A673 (cell line): ENCODE results near the gene B4GALNT3. TPM values are rescaled to one million over a fixed set of nuclear protein-coding genes. Genes with fewer than 3 reads are reported as not detected.

Source experiments
- BruUV-seq: library from RNA; stranded (reverse); fragments of 400-500 nt; replicated peaks from 2 replicates; lab custom pipeline; 2021; lab: Mats Ljungman, UMichigan
- CTCF ChIA-PET: fragments of 300-600 bp; sonication (Branson Sonifier 250); formaldehyde crosslinking; loops from one replicate; lab custom pipeline; 2022; ENCODE audit warnings: antibody characterized with exemption; lab: Charles Lee
- POLR2A ChIA-PET: fragments of 300-600 bp; sonication (Branson Sonifier 250); formaldehyde crosslinking; loops from one replicate; lab custom pipeline; 2022; ENCODE audit warnings: antibody characterized with exemption; ENCODE audit not compliant: low non-redundant PET; lab: Charles Lee
- DNase-seq: peaks from one replicate; pipeline ENCODE4 v3.0.0-alpha.2; 2015; ENCODE audit warnings: low spot score
- H3K27ac ChIP-seq: fragments of 200-600 bp; sonication (generic); 2 replicates; pipeline ENCODE4 v1.5.1; 2016; ENCODE audit warnings: mixed run types, low read depth, mild to moderate bottlenecking, mixed read lengths, antibody characterized with exemption, low read length; ENCODE audit not compliant: poor library complexity, severe bottlenecking
- H3K27me3 ChIP-seq: fragments of 200-600 bp; sonication (generic); replicated peaks from 2 replicates; pipeline ENCODE4 v1.6.1; 2017; ENCODE audit warnings: mixed run types, low read depth, mild to moderate bottlenecking, mixed read lengths, antibody characterized with exemption, low read length; ENCODE audit not compliant: insufficient read depth, poor library complexity
- H3K36me3 ChIP-seq: fragments of 200-600 bp; sonication (generic); 2 replicates; pipeline ENCODE4 v1.6.1; 2016; ENCODE audit warnings: mixed run types, mild to moderate bottlenecking, mixed read lengths, antibody characterized with exemption, low read length; ENCODE audit not compliant: insufficient read depth, poor library complexity, severe bottlenecking
- H3K4me1 ChIP-seq: fragments of 200-600 bp; sonication (generic); 2 replicates; pipeline ENCODE4 v1.6.1; 2017; ENCODE audit warnings: mixed run types, mild to moderate bottlenecking, mixed read lengths, antibody characterized with exemption, low read length; ENCODE audit not compliant: insufficient read depth, poor library complexity, severe bottlenecking
- H3K4me3 ChIP-seq: fragments of 200-600 bp; sonication (generic); 2 replicates; pipeline ENCODE4 v1.5.1; 2016; ENCODE audit warnings: low read depth, mixed run types, mild to moderate bottlenecking, mixed read lengths, low read length; ENCODE audit not compliant: poor library complexity, severe bottlenecking
- H3K9me3 ChIP-seq: fragments of 200-600 bp; sonication (generic); 2 replicates; pipeline ENCODE4 v1.6.1; 2016; ENCODE audit warnings: mixed run types, low read depth, mild to moderate bottlenecking, mixed read lengths, antibody characterized with exemption, low read length; ENCODE audit not compliant: poor library complexity, severe bottlenecking
- EZH2 ChIP-seq: fragments of 200-600 bp; sonication (generic); IDR thresholded peaks from 2 replicates; pipeline ENCODE4 v1.6.1; 2017; ENCODE audit warnings: borderline replicate concordance, low read depth, mild to moderate bottlenecking, mixed read lengths, antibody characterized with exemption, low read length; ENCODE audit not compliant: poor library complexity, severe bottlenecking
- intact Hi-C: fragments of 100-400 bp; cut with micrococcal nuclease; formaldehyde crosslinking; loops from one replicate; pipeline ENCODE4 v1.10.0; 2022; ENCODE audit not compliant: unreplicated experiment
- total RNA-seq: library from RNA; stranded (reverse); gene quantifications from 2 replicates; pipeline ENCODE4 v1.2.3, GENCODE V29; 2021
- TF ChIP-seq, protein P1 (sequence below): fragments of 300-800, 200-600 bp; sonication (generic); conservative IDR thresholded peaks from 2 replicates; pipeline ENCODE4 v1.5.1; 2017; ENCODE audit warnings: low read depth, mild to moderate bottlenecking, antibody characterized with exemption, low read length, moderate library complexity, mixed read lengths

The B4GALNT3 gene
- total RNA-seq, 1 experiment from 2014 or later: 19.4 TPM

GRCh38 chr12:565589-566105, 105.9 kb downstream of the B4GALNT3 start:
- no TSS peak for BruUV-seq
- H3K27me3 ChIP-seq: no peaks in the 10 kb centered on the region
- H3K4me3 ChIP-seq: no peak overlapping the region
- no peaks in the 10 kb centered on the region for H3K36me3 ChIP-seq
- DNase-seq: no peak
- POLR2A ChIA-PET: no interaction called here
- H3K9me3 ChIP-seq: no peaks in the 10 kb centered on the region
- no peaks in the 10 kb centered on the region for H3K4me1 ChIP-seq
- intact Hi-C loops: loop anchor here (5.0 kb wide), 1 partner anchor 382 kb away; the partner anchor contains the start of gene RAD52
- CTCF ChIA-PET: no interaction called here
- TF ChIP-seq, protein P1, sequence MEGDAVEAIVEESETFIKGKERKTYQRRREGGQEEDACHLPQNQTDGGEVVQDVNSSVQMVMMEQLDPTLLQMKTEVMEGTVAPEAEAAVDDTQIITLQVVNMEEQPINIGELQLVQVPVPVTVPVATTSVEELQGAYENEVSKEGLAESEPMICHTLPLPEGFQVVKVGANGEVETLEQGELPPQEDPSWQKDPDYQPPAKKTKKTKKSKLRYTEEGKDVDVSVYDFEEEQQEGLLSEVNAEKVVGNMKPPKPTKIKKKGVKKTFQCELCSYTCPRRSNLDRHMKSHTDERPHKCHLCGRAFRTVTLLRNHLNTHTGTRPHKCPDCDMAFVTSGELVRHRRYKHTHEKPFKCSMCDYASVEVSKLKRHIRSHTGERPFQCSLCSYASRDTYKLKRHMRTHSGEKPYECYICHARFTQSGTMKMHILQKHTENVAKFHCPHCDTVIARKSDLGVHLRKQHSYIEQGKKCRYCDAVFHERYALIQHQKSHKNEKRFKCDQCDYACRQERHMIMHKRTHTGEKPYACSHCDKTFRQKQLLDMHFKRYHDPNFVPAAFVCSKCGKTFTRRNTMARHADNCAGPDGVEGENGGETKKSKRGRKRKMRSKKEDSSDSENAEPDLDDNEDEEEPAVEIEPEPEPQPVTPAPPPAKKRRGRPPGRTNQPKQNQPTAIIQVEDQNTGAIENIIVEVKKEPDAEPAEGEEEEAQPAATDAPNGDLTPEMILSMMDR: no peak
- TF ChIP-seq EZH2: no peak
- no peak overlapping the region for H3K27ac ChIP-seq

DNA sequence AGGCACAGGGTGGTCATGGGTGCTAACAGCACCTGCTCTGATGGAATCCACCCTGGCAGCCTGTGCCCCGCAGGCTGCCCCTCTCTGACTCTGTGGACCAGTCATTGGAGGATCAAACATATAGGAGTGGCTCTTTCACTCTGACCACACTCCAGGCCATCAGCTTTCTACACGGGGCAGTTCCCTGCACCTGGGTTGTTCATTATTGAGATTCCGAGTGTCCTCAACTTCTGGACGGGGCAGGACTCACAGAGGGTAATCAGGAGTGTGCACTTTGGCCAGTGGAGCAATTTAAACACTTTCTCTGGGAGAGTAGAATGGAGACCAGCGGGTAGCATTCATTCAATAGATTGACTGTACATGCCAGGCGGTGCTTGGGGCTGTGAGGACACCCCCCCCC, 108.7 kb downstream of the B4GALNT3 start:
- Histone ChIP-seq H3K9me3 (no peaks in the 10 kb centered on the region), H3K4me3 (no peak overlapping the region), H3K27me3 (no peaks in the 10 kb centered on the region), H3K27ac (no peak overlapping the region), H3K36me3 (no peaks in the 10 kb centered on the region), H3K4me1 (no peaks in the 10 kb centered on the region)
- ChIA-PET POLR2A (no interaction called here), CTCF (no interaction called here)
- no peak for DNase-seq
- no peak for TF ChIP-seq EZH2
- TF ChIP-seq, protein P1: no peak
- no TSS peak for BruUV-seq
- intact Hi-C loops: loop anchor here (5.0 kb wide), 1 partner anchor 379 kb away; the partner anchor contains the start of gene RAD52

GRCh38 chr12:569091-569676, 109.4 kb downstream of the B4GALNT3 start:
- TF ChIP-seq, protein P1: no peak
- no peak for TF ChIP-seq EZH2
- CTCF ChIA-PET: no interaction called here
- Histone ChIP-seq H3K27me3 (no peaks in the 10 kb centered on the region), H3K9me3 (no peaks in the 10 kb centered on the region), H3K27ac (no peak overlapping the region), H3K36me3 (no peaks in the 10 kb centered on the region), H3K4me1 (no peaks in the 10 kb centered on the region), H3K4me3 (peak overlapping the region; percentile 55)
- intact Hi-C loops: loop anchor here (5.0 kb wide), 1 partner anchor 378 kb away; the partner anchor contains the start of gene RAD52
- POLR2A ChIA-PET: no interaction called here
- DNase-seq: no peak
- BruUV-seq: no TSS peak
